GM12878 (cell line): ENCODE results near the gene MTA3. TPM values are rescaled to one million over a fixed set of nuclear protein-coding genes. Genes with fewer than 3 reads are reported as not detected.

ENCODE experiments used
- ATAC-seq: fragments of 200-7000 bp; cut with Tn5 transposase; 3 replicates; pipeline ENCODE4 v1.9.1; 2020; ENCODE audit warnings: mild to moderate bottlenecking, moderate library complexity
- BruUV-seq: library from RNA; stranded (reverse); fragments of 400-500 nt; replicated peaks from 2 replicates; lab custom pipeline; 2021; lab: Mats Ljungman, UMichigan
- CTCF ChIA-PET: fragments of 300-600 bp; sonication (Branson Sonifier 250); formaldehyde crosslinking; extraction: SDS; loops from one replicate; lab custom pipeline; 2021; ENCODE audit warnings: inconsistent platforms; lab: Yijun Ruan, JAX
- POLR2A ChIA-PET: fragments of 350-600 bp; formaldehyde crosslinking; extraction: SDS; loops from one replicate; lab custom pipeline; 2021; ENCODE audit warnings: inconsistent platforms; lab: Charles Lee
- RAD21 ChIA-PET: fragments of 300-600 bp; sonication (Branson Sonifier 250); formaldehyde crosslinking; loops from one replicate; lab custom pipeline; 2023; ENCODE audit warnings: antibody characterized with exemption; ENCODE audit not compliant: unreplicated experiment; lab: Charles Lee
- SMC1A ChIA-PET: fragments of 300-600 bp; sonication (Branson Sonifier 250); formaldehyde crosslinking; loops from one replicate; lab custom pipeline; 2023; ENCODE audit not compliant: unreplicated experiment, uncharacterized antibody; lab: Charles Lee
- DNase-seq: peaks from one replicate; pipeline ENCODE4 v3.0.0-alpha.2; 2011; ENCODE audit warnings: low read depth, low spot score
- FAIRE-seq: peaks from 3 replicates; lab custom pipeline; 2011; peaks lifted over from hg19 to GRCh38; lab: Jason Lieb, UNC
- H2AFZ ChIP-seq: 2 replicates; pipeline ENCODE4 v1.6.0; 2011; ENCODE audit warnings: low read depth, low read length, control low read depth; ENCODE audit not compliant: control insufficient read depth
- H3K27ac ChIP-seq: 2 replicates; pipeline ENCODE4 v1.5.1; 2011; ENCODE audit warnings: control low read depth; ENCODE audit not compliant: control insufficient read depth, insufficient read depth
- H3K27me3 ChIP-seq, 2 experiments: replicated peaks in 1 of 2; 2 replicates each; pipeline versions ENCODE4 v1.6.0 to v1.6.1; 2011; ENCODE audit warnings: low read length in 1 of 2; ENCODE audit not compliant: control insufficient read depth in 2 of 2, insufficient read depth in 2 of 2
- H3K36me3 ChIP-seq, 2 experiments: 2 replicates each; pipeline ENCODE4 v1.5.1; 2011; ENCODE audit warnings: low read length in 1 of 2; ENCODE audit not compliant: control insufficient read depth in 2 of 2, insufficient read depth in 2 of 2
- H3K4me1 ChIP-seq: 2 replicates; pipeline ENCODE4 v1.6.1; 2011; ENCODE audit warnings: mild to moderate bottlenecking, low read length, moderate library complexity, mixed read lengths; ENCODE audit not compliant: control insufficient read depth, insufficient read depth
- H3K4me2 ChIP-seq: 2 replicates; pipeline ENCODE4 v1.6.0; 2011; ENCODE audit warnings: control low read depth; ENCODE audit not compliant: control insufficient read depth, insufficient read depth
- H3K4me3 ChIP-seq: fragments of 200-600 bp; sonication (generic); 2 replicates; pipeline ENCODE4 v1.5.1; 2016
- H3K79me2 ChIP-seq: 2 replicates; pipeline ENCODE4 v1.6.0; 2011; ENCODE audit warnings: low read length; ENCODE audit not compliant: control insufficient read depth, insufficient read depth
- H3K9ac ChIP-seq: 2 replicates; pipeline ENCODE4 v1.8.0; 2011; ENCODE audit warnings: low read length, control low read depth, mixed read lengths; ENCODE audit not compliant: control insufficient read depth, insufficient read depth
- H3K9me3 ChIP-seq: replicated peaks from 3 replicates; pipeline ENCODE4 v1.5.1; 2011; ENCODE audit warnings: mild to moderate bottlenecking, low read length; ENCODE audit not compliant: control insufficient read depth, insufficient read depth
- H4K20me1 ChIP-seq: 2 replicates; pipeline ENCODE4 v1.6.0; 2011; ENCODE audit not compliant: control insufficient read depth, insufficient read depth
- CREM ChIP-seq: IDR thresholded peaks from 2 replicates; pipeline ENCODE4 v1.6.1; 2014; ENCODE audit warnings: antibody characterized with exemption, low read depth
- E4F1 ChIP-seq: fragments of 450-650 bp; IDR thresholded peaks from 2 replicates; pipeline ENCODE4 v1.6.1; 2018; ENCODE audit warnings: borderline replicate concordance, mild to moderate bottlenecking; ENCODE audit not compliant: partially characterized antibody
- ETV6 ChIP-seq, 2 experiments: fragments of 450-650 bp in 1 of 2; IDR thresholded peaks in 1 of 2; conservative IDR thresholded peaks in 1 of 2; 2 replicates each; pipeline ENCODE4 v1.6.1; 2014; ENCODE audit warnings: antibody characterized with exemption in 1 of 2, borderline replicate concordance in 1 of 2, low read depth in 1 of 2, mild to moderate bottlenecking in 1 of 2, moderate library complexity in 1 of 2
- HCFC1 ChIP-seq: fragments of 150-350 bp; IDR thresholded peaks from 2 replicates; pipeline ENCODE4 v1.6.1; 2014; ENCODE audit warnings: low read length
- KLF5 ChIP-seq: fragments of 450-650 bp; IDR thresholded peaks from 2 replicates; pipeline ENCODE4 v1.6.1; 2014; ENCODE audit warnings: mild to moderate bottlenecking; ENCODE audit not compliant: partially characterized antibody
- PRDM15 ChIP-seq: fragments of 450-650 bp; formaldehyde crosslinking; IDR thresholded peaks from 2 replicates; pipeline ENCODE4 v1.4.0; 2020; ENCODE audit warnings: mild to moderate bottlenecking, moderate library complexity
- RFX5 ChIP-seq: IDR thresholded peaks from 2 replicates; pipeline ENCODE4 v1.6.1; 2011; ENCODE audit warnings: low read depth, low read length, improper control_type of control experiment
- SMC3 ChIP-seq: IDR thresholded peaks from 2 replicates; pipeline ENCODE4 v1.6.1; 2011; ENCODE audit warnings: low read length, improper control_type of control experiment, borderline replicate concordance
- SPI1 ChIP-seq: IDR thresholded peaks from 2 replicates; pipeline ENCODE4 v1.6.1; 2011; ENCODE audit warnings: low read depth, mild to moderate bottlenecking, low read length, moderate library complexity, borderline replicate concordance; ENCODE audit not compliant: insufficient read depth
- SRF ChIP-seq, 2 experiments: IDR thresholded peaks; 2 replicates each; pipeline ENCODE4 v1.6.1; 2011; ENCODE audit warnings: low read depth in 2 of 2, low read length in 2 of 2, mild to moderate bottlenecking in 1 of 2, moderate library complexity in 1 of 2
- STAT1 ChIP-seq: fragments of 450-650 bp; conservative IDR thresholded peaks from 2 replicates; pipeline ENCODE4 v1.6.1; 2014; ENCODE audit warnings: antibody characterized with exemption, mild to moderate bottlenecking
- WGBS: methylation state at CpG from one replicate; pipeline ENCODE4 v1.1.6; 2016; ENCODE audit warnings: low lambda C conversion rate; ENCODE audit not compliant: insufficient replicate concordance, insufficient coverage; ENCODE audit errors: missing lambda C conversion rate; 5-methylcytosine and 5-hydroxymethylcytosine counted together
- in situ Hi-C: fragments of 300-500 bp; cut with MboI; formaldehyde crosslinking; loops from 9 replicates; pipeline ENCODE4 v1.14.3; 2018; ENCODE audit warnings: mixed read lengths
- intact Hi-C: fragments of 100-400 bp; cut with micrococcal nuclease; formaldehyde crosslinking; loops from one replicate; pipeline ENCODE4 v1.14.2; 2022; ENCODE audit not compliant: unreplicated experiment
- polyA plus RNA-seq, 11 experiments: library from polyadenylated mRNA; depleted of rRNA in 4 of 11; unstranded in 6 of 11; stranded (reverse) in 5 of 11; fragments of >200 nt; fragmentation: Nextera tagmentation in 4 of 11; fragmentation: Illumina TruSeq in 1 of 11; extraction: Ambion mirVana in 4 of 11; extraction: Trizol in 1 of 11; gene quantifications; 1 replicate in 1 of 11; 2 replicates in 10 of 11; pipeline versions ENCODE4 v1.2.1 to v1.2.3, GENCODE V29; 2011 to 2016; ENCODE audit warnings: inconsistent platforms in 2 of 11, missing spikeins in 2 of 11, low read depth in 1 of 11
- total RNA-seq, 4 experiments: library from RNA; depleted of rRNA in 3 of 4; stranded (reverse); fragments of >200 nt in 3 of 4; fragmentation: Illumina TruSeq in 1 of 4; extraction: Trizol in 1 of 4; gene quantifications; 2 replicates each; pipeline versions ENCODE4 v1.2.1 to v1.2.3, GENCODE V29; 2013 to 2021

MTA3 gene
- total and polyA plus RNA-seq, 10 of the 15 experiments (the other 5 are each of a cell fraction or from before 2014, with no cell fraction given): 17.6 to 45.5 (median 26.5) TPM

GRCh38 chr2:42598656-42599055 is 30.2 kb downstream of the MTA3 start (continued):
- TF ChIP-seq HCFC1 (no peak), SMC3 (peak; percentile 12; the same call in 1 of the 2 replicates), CREM (no peak), SPI1 (peak; percentile 23; the same call in 1 of the 2 replicates), KLF5 (no peak), RFX5 (no peak)

GRCh38 chr2:42601076-42601475 is 32.6 kb downstream of the MTA3 start:
- ATAC-seq (no peak), FAIRE-seq (no peak), DNase-seq (no peak)
- BruUV-seq: no TSS peak
- intact Hi-C loops: loop anchor here (5.0 kb wide), 1 partner anchor 104 kb away; no protein-coding TSS in a partner anchor
- H3K4me1 ChIP-seq: peaks cover 33% of the 10 kb centered on the region
- H3K9ac ChIP-seq: no peak overlapping the region
- 96% methylated on average over 3 of the region's 3 CpGs for WGBS
- H2AFZ ChIP-seq: no peak overlapping the region
- H3K9me3 ChIP-seq: no peaks in the 10 kb centered on the region
- peaks cover 25% of the 10 kb centered on the region for H3K79me2 ChIP-seq
- H3K27me3 ChIP-seq: no peaks in the 10 kb centered on the region
- ChIA-PET POLR2A (interaction anchor here (2.1 kb wide), 1 partner anchor 26 kb away, joined by 5 read pairs; no protein-coding TSS in a partner anchor), CTCF (interaction anchor here (0.6 to 1.9 kb wide), 4 partner anchors 12 to 63 kb away, joined by 3 to 11 read pairs (median 4); no protein-coding TSS in a partner anchor), RAD21 (interaction anchor here (0.7 to 2.4 kb wide), 3 partner anchors 10 to 62 kb away, joined by 3 to 9 read pairs (median 4); no protein-coding TSS in a partner anchor), SMC1A (interaction anchor here (0.6 to 2.3 kb wide), 3 partner anchors 9 to 408 kb away, joined by 3 to 15 read pairs (median 5); no protein-coding TSS in a partner anchor)
- H3K4me3 ChIP-seq: no peak overlapping the region
- H4K20me1 ChIP-seq: no peaks in the 10 kb centered on the region
- H3K36me3 ChIP-seq: 0 out of 4 replicates have a peak, but pooled peaks cover 0 to 4% of the 10 kb centered on the region in 2 experiments
- H3K4me2 ChIP-seq: peak overlapping the region; percentile 19
- peak overlapping the region; percentile 77; the same call in 1 of the 2 replicates for H3K27ac ChIP-seq
- in situ Hi-C loops: no loop called here
- TF ChIP-seq SRF (IDR thresholded peaks at IDR 0.05; ENCODE audit: low read depth in 2 of 2, low read length in 2 of 2): no peak
- TF ChIP-seq E4F1: no peak
- TF ChIP-seq ETV6 (conservative IDR thresholded peaks at IDR 0.05 in 1 of 2, IDR thresholded peaks at IDR 0.05 in 1 of 2; ENCODE audit: borderline replicate concordance in 1 of 2, low read depth in 1 of 2): no peak
- TF ChIP-seq STAT1: no peak
- no peak for TF ChIP-seq PRDM15 (CRISPR knock-in tag)
